Adipocyte (in vitro differentiated cells): ENCODE measurements around the gene PANX1.
A peak's percentile ranks its signal among the peaks of the same experiment; 100 is the strongest.

Source experiments
- DNase-seq: peaks from one replicate; pipeline ENCODE4 v3.0.0-alpha.2; 2015; ENCODE audit warnings: low read depth
- H3K27me3 ChIP-seq: replicated peaks from 2 replicates; pipeline ENCODE4 v1.7.0; 2013; ENCODE audit warnings: mild to moderate bottlenecking, low read length, moderate library complexity; ENCODE audit not compliant: control insufficient read depth, insufficient read depth
- H3K36me3 ChIP-seq: 2 replicates; pipeline ENCODE4 v1.7.0; 2013; ENCODE audit warnings: low read length, mild to moderate bottlenecking, moderate library complexity; ENCODE audit not compliant: control insufficient read depth, insufficient read depth, severe bottlenecking
- H3K4me1 ChIP-seq: 2 replicates; pipeline ENCODE4 v1.7.0; 2013; ENCODE audit warnings: mild to moderate bottlenecking, low read length, moderate library complexity; ENCODE audit not compliant: control insufficient read depth, insufficient read depth
- H3K4me3 ChIP-seq: 2 replicates; pipeline ENCODE4 v1.7.0; 2013; ENCODE audit warnings: mild to moderate bottlenecking, low read length, moderate library complexity
- H3K9ac ChIP-seq: 2 replicates; pipeline ENCODE4 v1.7.0; 2013; ENCODE audit warnings: mild to moderate bottlenecking, low read length, moderate library complexity
- H3K9me3 ChIP-seq: 2 replicates; pipeline ENCODE4 v1.7.0; 2013; ENCODE audit warnings: mild to moderate bottlenecking, low read length, moderate library complexity; ENCODE audit not compliant: control insufficient read depth

PANX1 gene

DNA sequence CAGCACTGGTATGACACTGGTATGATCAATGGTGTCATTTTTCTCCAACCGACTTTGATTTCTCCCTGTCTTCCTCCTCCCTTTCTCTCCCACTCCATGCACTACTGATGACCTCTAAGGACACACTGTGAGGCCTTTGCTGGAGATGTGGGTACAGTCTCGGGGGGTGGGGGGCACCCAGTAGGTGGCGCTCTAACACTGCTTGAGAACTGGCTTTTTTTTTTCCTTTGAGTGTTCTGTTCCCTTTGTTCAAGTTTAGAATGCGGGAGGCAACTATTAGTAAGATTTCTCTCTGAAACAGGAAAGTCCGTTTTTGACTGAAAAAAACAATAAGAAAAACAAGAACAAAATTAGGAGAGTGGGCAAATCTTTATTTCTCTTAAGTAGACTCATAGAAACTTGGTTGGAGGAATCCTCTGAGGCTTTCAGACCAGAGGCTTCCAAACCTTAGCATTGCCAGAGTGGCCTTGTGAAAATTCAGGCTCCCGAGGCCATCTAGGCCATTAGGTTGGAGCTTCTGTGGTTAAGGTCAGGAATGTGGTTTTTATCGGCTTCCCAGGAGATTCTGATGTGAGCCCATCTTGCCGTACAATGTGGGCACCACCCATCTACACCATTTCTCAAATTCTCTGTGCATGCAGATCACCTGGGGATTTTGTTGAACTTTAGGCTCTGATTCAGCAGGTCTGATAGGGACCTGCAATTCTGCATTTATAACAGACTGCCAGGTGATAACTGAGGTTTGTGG, 43.2 kb downstream of the PANX1 start:
- DNase-seq, result peak; percentile 77
- peaks cover 33% of the 10 kb centered on the region for H3K4me1 ChIP-seq
- H3K9ac ChIP-seq, result no peak overlapping the region
- no peak overlapping the region for H3K4me3 ChIP-seq
- no peaks in the 10 kb centered on the region for H3K27me3 ChIP-seq
- H3K9me3 ChIP-seq, result no peaks in the 10 kb centered on the region
- peaks cover 4% of the 10 kb centered on the region for H3K36me3 ChIP-seq

DNA sequence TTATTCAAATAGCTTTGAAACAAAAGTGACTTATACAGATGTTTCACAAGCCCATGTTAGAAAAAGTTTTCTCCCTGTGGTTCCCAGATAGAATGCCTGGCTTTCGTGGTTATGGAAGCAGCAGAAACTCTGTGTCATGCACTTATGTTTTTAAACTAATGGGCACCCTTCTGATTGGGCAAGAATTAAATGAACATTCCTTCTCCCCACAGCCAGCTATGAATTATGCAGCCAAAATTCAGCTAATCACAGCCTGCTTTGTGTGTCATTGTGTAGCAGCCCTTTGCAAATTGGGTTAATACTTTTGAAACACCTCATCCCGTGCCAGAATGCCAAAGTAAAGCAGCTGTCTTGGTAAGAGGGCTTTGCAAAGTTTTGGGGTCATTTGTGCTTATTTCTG, 46.9 kb downstream of the PANX1 start:
- Histone ChIP-seq H3K36me3 (peaks cover 31% of the 10 kb centered on the region), H3K4me3 (peak overlapping the region; percentile 8), H3K9ac (peak overlapping the region; percentile 50), H3K27me3 (no peaks in the 10 kb centered on the region), H3K4me1 (peaks cover 33% of the 10 kb centered on the region), H3K9me3 (no peaks in the 10 kb centered on the region)
- DNase-seq, result peak; percentile 90

DNA sequence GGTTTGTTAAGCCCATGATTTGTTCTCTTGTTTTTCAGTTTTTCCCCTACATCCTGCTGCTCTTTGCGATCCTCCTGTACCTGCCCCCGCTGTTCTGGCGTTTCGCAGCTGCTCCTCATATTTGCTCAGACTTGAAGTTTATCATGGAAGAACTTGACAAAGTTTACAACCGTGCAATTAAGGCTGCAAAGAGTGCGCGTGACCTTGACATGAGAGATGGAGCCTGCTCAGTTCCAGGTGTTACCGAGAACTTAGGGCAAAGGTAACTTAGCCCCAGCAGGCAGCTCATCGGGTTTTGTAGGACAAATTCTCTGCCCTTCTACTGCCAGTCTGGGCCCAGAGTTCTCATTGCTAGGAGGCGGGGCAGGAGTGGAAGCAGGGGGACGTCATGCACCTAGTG, 49.7 kb downstream of the PANX1 start:
- peaks cover 45% of the 10 kb centered on the region for H3K36me3 ChIP-seq
- DNase-seq, result no peak

GRCh38 chr11:94179696-94180095, 51.1 kb downstream of the PANX1 start:
- Histone ChIP-seq H3K27me3 (no peaks in the 10 kb centered on the region), H3K4me3 (no peak overlapping the region), H3K9ac (no peak overlapping the region), H3K36me3 (peaks cover 49% of the 10 kb centered on the region), H3K9me3 (no peaks in the 10 kb centered on the region), H3K4me1 (peaks cover 30% of the 10 kb centered on the region)
- no peak for DNase-seq

More for the DNA sequence above, 49.7 kb downstream of the PANX1 start:
- no peak overlapping the region for H3K9ac ChIP-seq
- H3K9me3 ChIP-seq, result no peaks in the 10 kb centered on the region
- peaks cover 26% of the 10 kb centered on the region for H3K4me1 ChIP-seq
- H3K27me3 ChIP-seq, result no peaks in the 10 kb centered on the region
- no peak overlapping the region for H3K4me3 ChIP-seq

DNA sequence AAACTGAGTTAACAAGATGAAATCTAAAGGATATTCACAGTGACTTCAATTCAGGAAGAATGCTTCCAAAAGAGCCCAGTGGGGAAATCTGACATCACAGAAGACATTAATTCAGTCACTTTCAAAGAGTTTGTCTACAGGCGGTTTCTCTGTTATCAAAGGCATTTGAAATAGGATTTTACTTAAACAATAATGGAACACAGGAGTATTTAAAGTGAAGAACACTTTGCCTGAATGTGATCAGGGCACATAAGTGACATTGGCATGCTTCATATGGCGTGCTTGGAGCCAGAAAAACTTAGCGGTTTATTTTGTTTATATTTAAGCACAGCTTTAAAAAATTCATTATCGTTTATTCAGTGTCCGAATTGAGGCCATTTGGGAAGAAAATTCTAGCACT, 52.9 kb downstream of the PANX1 start:
- peaks cover 26% of the 10 kb centered on the region for H3K4me1 ChIP-seq
- H3K27me3 ChIP-seq, result no peaks in the 10 kb centered on the region
- H3K4me3 ChIP-seq, result no peak overlapping the region
- peaks cover 49% of the 10 kb centered on the region for H3K36me3 ChIP-seq
- H3K9me3 ChIP-seq, result no peaks in the 10 kb centered on the region
- DNase-seq, result no peak
- H3K9ac ChIP-seq, result no peak overlapping the region

DNA sequence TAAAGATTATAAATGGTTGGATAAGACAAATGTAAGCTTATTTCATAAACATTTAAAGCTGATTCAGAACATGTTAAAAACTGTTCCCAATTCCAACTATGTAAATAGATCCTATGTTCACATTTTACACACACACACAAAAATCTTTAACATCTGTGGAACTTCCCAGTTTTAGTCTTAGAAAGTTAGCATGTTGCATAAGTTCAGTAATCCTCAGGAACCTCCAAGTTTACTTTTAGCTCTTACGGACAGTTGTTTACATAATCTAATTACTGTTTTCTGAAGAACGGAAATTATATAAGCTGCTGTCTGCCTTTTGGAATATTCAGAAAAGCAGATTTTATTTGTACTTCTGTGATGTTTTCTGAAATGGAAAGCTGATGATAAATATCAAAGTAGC, 53.3 kb downstream of the PANX1 start:
- no peak for DNase-seq
- H3K27me3 ChIP-seq, result no peaks in the 10 kb centered on the region
- H3K4me3 ChIP-seq, result no peak overlapping the region
- no peak overlapping the region for H3K9ac ChIP-seq
- no peaks in the 10 kb centered on the region for H3K9me3 ChIP-seq
- H3K4me1 ChIP-seq, result peaks cover 26% of the 10 kb centered on the region
- H3K36me3 ChIP-seq, result peaks cover 49% of the 10 kb centered on the region

DNA sequence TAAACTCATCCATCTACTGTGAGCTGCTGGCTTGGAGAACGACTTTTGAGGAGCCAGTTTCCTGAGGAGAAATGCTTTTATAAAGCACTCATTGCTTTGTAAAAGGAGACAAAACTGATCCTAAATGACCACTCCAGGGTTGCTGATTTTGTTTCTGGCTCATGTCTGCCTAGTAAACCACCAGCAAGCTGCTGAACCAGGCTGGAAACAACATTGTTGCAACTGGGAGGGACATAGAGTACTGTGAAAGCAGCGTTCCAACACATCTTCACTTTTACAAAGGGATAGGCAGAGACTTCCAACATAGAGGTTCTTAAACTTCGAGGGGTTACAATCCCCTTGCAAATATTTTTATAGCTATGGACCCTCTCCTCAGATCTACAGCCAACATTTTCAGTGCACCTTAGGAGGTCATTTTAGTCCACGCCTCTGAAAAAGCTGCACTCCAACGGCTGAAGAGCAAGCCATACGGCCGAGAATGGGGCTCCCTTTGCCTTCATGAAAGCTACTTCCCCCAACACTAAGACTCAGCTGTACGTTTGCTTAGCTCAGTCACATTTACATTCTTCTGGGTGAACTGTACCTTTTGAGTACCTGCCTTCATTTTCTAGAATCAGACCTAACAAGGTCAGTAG, 54.7 kb downstream of the PANX1 start:
- peaks cover 44% of the 10 kb centered on the region for H3K36me3 ChIP-seq
- no peak overlapping the region for H3K9ac ChIP-seq
- no peaks in the 10 kb centered on the region for H3K9me3 ChIP-seq
- peaks cover 26% of the 10 kb centered on the region for H3K4me1 ChIP-seq
- H3K4me3 ChIP-seq, result no peak overlapping the region
- DNase-seq, result no peak
- H3K27me3 ChIP-seq, result no peaks in the 10 kb centered on the region

GRCh38 chr11:94183886-94184264, 55.2 kb downstream of the PANX1 start:
- H3K9ac ChIP-seq, result no peak overlapping the region
- peaks cover 39% of the 10 kb centered on the region for H3K36me3 ChIP-seq
- H3K27me3 ChIP-seq, result no peaks in the 10 kb centered on the region
- H3K4me3 ChIP-seq, result no peak overlapping the region
- DNase-seq, result peak; percentile 52
- no peaks in the 10 kb centered on the region for H3K9me3 ChIP-seq
- H3K4me1 ChIP-seq, result peaks cover 26% of the 10 kb centered on the region

GRCh38 chr11:94184362-94184761, 55.7 kb downstream of the PANX1 start:
- Histone ChIP-seq H3K4me1 (peaks cover 26% of the 10 kb centered on the region), H3K36me3 (peaks cover 34% of the 10 kb centered on the region), H3K9me3 (no peaks in the 10 kb centered on the region), H3K27me3 (no peaks in the 10 kb centered on the region), H3K9ac (peak overlapping the region; percentile 39), H3K4me3 (peak overlapping the region; percentile 6)
- DNase-seq, result no peak

DNA sequence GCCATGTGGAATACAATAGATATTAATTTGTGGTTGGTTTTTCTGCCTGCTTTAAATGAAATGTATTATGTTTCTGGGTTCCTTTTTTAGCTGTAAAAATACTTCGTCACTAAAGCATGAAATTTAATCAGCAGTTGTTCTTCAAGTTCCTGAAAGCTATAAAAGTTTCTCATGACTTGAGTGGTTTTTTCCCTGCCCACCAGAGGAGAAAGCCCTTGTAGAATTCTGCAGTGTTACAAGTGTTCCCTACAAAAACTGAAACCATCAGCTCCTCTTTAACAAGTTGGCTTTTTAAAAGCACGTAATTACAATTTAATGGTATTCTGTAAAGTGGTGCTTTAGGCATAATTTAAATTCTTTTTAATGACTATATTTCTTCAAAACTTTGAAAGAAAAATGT, 56.2 kb downstream of the PANX1 start:
- Histone ChIP-seq H3K9ac (peak overlapping the region; percentile 39), H3K4me3 (peak overlapping the region; percentile 6), H3K4me1 (peaks cover 26% of the 10 kb centered on the region), H3K36me3 (peaks cover 29% of the 10 kb centered on the region), H3K9me3 (no peaks in the 10 kb centered on the region), H3K27me3 (no peaks in the 10 kb centered on the region)
- DNase-seq, result peak; percentile 46

DNA sequence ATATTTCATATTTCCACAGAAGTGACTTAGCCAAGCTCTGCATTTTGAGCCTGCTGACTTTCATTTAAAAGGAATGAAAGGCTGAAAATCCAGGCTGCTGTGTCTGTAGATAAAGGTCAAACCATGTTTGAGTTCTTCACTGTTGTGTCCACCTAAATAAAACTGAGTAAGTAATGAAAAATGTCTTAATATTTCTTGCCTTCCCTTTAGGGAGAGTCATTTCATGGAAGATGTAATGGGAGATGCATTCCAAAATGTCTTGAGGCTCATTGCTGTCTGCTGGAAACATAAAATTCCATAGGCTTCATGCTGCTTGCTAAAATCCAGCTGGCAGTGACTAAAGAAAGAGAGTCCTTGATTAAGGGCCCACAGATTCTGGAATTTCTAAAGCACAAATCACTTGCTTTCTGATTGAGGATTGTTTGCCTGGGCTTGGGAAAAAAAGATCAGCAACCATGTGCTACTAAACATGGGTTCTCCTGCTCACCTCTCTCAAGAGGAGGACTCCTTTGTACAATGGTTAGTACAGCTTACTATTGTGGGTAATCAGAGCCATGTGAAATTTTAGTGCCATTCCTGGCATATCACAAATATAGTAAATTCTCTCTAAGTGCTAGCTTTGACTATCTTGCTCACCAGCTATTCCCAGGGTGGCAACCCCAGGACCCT, 56.9 kb downstream of the PANX1 start:
- Histone ChIP-seq H3K9me3 (no peaks in the 10 kb centered on the region), H3K4me1 (peaks cover 26% of the 10 kb centered on the region), H3K36me3 (peaks cover 22% of the 10 kb centered on the region), H3K4me3 (no peak overlapping the region), H3K27me3 (no peaks in the 10 kb centered on the region), H3K9ac (peak overlapping the region; percentile 7)
- peak; percentile 77 for DNase-seq
